ACHN (cell line): Measurements from ENCODE around the gene DBH.

Experiments
- DNase-seq: peaks from one replicate; pipeline ENCODE4 v3.0.0-alpha.2; 2015
- in situ Hi-C: cut with HindIII; loops from 2 replicates; pipeline ENCODE4 v1.10.0; 2017; ENCODE audit warnings: low sequenced_read_pairs, low pct_ligation_motif_present, low pct_unique_long_range_greater_than_20kb

The DBH gene

GRCh38 chr9:133602277-133602676 lies 33.9 kb upstream of the DBH start:
- no peak for DNase-seq
- in situ Hi-C loops = no loop called here

GRCh38 chr9:133603135-133603927 lies 32.8 kb upstream of the DBH start:
- DNase-seq = no peak

GRCh38 chr9:133604214-133604613 lies 31.9 kb upstream of the DBH start:
- DNase-seq = no peak
- in situ Hi-C loops = no loop called here

More at GRCh38 chr9:133603135-133603927, 32.8 kb upstream of the DBH start:
- in situ Hi-C loops = no loop called here

GRCh38 chr9:133604856-133605255 lies 31.3 kb upstream of the DBH start:
- no peak for DNase-seq
- in situ Hi-C loops = no loop called here

- no peak for DNase-seq
- in situ Hi-C loops = no loop called here
Observed at GRCh38 chr9:133605446-133605845, 30.7 kb upstream of the DBH start.

- no peak for DNase-seq
- in situ Hi-C loops = no loop called here
Observed at GRCh38 chr9:133605856-133606707, 30.1 kb upstream of the DBH start.

GRCh38 chr9:133606708-133607025 lies 29.5 kb upstream of the DBH start:
- in situ Hi-C loops = no loop called here

GRCh38 chr9:133607381-133607780 lies 28.8 kb upstream of the DBH start:
- in situ Hi-C loops = no loop called here
- no peak for DNase-seq

More at GRCh38 chr9:133606708-133607025, 29.5 kb upstream of the DBH start:
- no peak for DNase-seq

- DNase-seq = no peak
- in situ Hi-C loops = no loop called here
Observed at GRCh38 chr9:133607976-133608375, 28.2 kb upstream of the DBH start.

- in situ Hi-C loops = no loop called here
- no peak for DNase-seq
Observed at GRCh38 chr9:133608382-133608781, 27.8 kb upstream of the DBH start.

- DNase-seq = no peak
- in situ Hi-C loops = no loop called here
Observed at GRCh38 chr9:133608889-133609288, 27.3 kb upstream of the DBH start.

GRCh38 chr9:133609311-133610098 lies 26.7 kb upstream of the DBH start, which contains the start of gene FAM163B:
FAM163B (minus strand) TSS chr9:133609389; CDS start chr9:133580223, 29,166 bp downstream.
- DNase-seq = peak; percentile 43

GRCh38 chr9:133610845-133611244 lies 25.3 kb upstream of the DBH start:
- in situ Hi-C loops = no loop called here
- no peak for DNase-seq

More at GRCh38 chr9:133609311-133610098, 26.7 kb upstream of the DBH start, which contains the start of gene FAM163B:
- in situ Hi-C loops = no loop called here

- DNase-seq = no peak
- in situ Hi-C loops = no loop called here
Observed at GRCh38 chr9:133612051-133612450, 24.1 kb upstream of the DBH start.

- no peak for DNase-seq
- in situ Hi-C loops = no loop called here
Observed at GRCh38 chr9:133612816-133613215, 23.3 kb upstream of the DBH start.

- in situ Hi-C loops = no loop called here
Observed at GRCh38 chr9:133613432-133613831, 22.7 kb upstream of the DBH start.

GRCh38 chr9:133614056-133614455 lies 22.1 kb upstream of the DBH start:
- no peak for DNase-seq
- in situ Hi-C loops = no loop called here

More at GRCh38 chr9:133613432-133613831, 22.7 kb upstream of the DBH start:
- no peak for DNase-seq

GRCh38 chr9:133614678-133615077 lies 21.5 kb upstream of the DBH start:
- no peak for DNase-seq
- in situ Hi-C loops = no loop called here

- no peak for DNase-seq
- in situ Hi-C loops = no loop called here
Observed at GRCh38 chr9:133615186-133615585, 21.0 kb upstream of the DBH start.
